PC-9 (cell line): ENCODE results near the gene GABRG3.

ENCODE experiments used
- CTCF ChIP-seq: fragments of 200-600 bp; sonication (generic); conservative IDR thresholded peaks from 2 replicates; pipeline ENCODE4 v1.6.1; 2017; ENCODE audit warnings: mixed run types, antibody characterized with exemption, mild to moderate bottlenecking, moderate library complexity
- EZH2 ChIP-seq: fragments of 200-600 bp; sonication (generic); IDR thresholded peaks from 2 replicates; pipeline ENCODE4 v1.8.0; 2017; ENCODE audit warnings: antibody characterized with exemption, low read depth

GRCh38 chr15:27339138-27339537, 368.2 kb downstream of the GABRG3 start:
- no peak for TF ChIP-seq CTCF
- no peak for TF ChIP-seq EZH2
